NCI-H2081 treated with DMSO at 0.1 percent for 48 hours (cell line): ENCODE results near the gene UHRF1.
A peak's percentile ranks its signal among the peaks of the same experiment; 100 is the strongest.
"Not testable (repeated sequence)": the region's sequence is repeated elsewhere in the genome, so short reads cannot be mapped to it uniquely, and the experiment has no call there.

Experiments used
- DNase-seq: peaks from one replicate; lab custom pipeline; 2025; lab: John Stamatoyannopoulos, UW

UHRF1 gene

DNA sequence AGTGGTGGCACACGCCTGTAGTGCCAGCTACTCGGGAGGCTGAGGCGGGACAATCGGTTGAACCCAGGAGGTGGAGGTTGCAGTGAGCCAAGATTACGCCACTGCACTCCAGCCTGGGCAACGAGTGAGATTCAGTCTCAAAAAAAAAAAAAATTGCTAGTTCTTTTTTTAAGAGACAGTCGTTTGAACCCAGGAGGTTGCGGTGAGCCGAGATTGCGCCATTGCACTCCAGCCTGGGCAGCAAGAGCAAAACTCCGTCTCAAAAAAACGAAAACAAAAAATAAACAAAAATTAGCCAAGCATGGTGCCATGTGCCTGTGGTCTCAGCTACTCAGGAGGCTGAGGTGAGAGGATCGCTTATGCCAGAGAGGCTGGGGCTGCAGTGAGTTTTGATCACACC is 8.4 kb upstream of the UHRF1 start:
- DNase-seq, result not testable (repeated sequence)

DNA sequence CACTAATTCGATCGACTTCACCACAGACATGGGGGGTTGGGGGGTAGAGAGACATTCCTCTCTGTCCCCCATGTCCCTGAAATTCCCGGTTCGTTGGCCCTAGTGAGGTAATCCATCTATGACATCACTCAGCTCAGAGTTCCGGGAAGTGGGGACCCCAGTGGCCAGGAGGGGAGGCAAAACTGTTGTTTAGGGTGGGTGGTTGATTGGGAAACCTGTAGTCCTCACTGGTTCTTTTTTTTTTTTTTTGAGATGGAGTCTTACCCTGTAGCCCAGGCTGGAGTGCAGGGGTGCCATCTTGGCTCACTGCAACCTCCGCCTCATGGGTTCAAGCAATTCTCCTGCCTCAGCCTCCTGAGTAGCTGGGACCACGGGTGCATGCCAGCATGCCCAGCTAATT is 6.5 kb upstream of the UHRF1 start, which contains the start of gene ARRDC5:
Gene ARRDC5, minus strand, starts transcription at position 101 of the 400 bp plus-strand sequence. Its CDS starts 71 bp downstream, at position 30.
- DNase-seq, result no peak

DNA sequence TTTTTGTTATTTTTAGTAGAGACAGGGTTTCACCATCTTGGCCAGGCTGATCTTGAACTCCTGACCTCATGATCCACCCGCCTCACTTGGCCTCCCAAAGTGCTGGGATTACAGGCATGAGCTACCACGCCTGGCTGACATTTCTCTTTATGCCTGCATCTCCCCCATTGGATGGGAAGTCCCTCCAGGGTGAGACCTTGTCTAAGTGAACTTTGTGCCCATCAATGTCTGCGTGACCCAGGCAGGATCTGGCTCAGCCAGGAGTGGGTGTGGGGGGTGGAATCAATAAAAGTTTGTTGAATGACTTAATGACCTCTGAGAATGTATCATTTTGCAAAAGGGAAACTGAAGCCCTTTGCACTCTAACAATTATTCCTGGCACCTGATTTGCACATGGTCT is 4.8 kb upstream of the UHRF1 start:
- DNase-seq, result no peak

DNA sequence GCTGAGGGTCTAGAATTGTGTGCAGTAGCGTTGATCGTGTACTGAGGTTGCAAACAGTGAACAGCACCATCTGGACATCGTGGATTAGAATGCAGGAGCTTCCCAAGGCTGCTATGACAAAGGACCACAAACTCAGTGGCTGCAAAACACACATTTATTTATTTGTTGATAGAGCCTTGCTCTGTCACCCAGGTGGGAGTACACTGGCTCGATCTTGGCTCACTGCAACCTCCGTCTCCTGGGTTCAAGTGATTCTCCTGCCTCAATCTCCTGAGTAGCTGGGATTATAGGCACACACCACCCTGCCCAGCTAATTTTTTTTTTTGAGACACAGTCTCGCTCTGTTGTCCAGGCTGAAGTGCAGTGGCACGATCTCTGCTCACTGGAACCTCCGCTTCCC is 2.3 kb upstream of the UHRF1 start:
- DNase-seq, result no peak

DNA sequence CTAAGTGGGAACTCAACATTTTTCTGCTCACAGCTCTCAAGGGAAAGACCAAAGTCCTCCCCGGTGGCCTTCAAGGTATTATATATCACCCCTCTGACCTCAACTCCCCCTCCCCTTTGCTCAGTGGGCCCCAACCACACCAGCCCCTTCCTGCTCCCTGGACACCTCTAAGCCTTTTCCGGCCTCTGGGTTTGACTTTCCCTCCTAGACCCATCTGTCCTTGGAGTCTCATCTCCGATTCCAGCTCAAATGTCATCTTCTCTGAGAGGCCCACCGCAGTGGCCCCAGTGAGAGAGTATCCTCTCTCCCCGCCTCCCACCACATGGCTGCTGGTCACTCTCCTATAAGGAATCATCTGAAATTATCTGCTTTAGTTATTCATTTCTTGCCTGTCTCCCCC is 941 bp upstream of the UHRF1 start:
- DNase-seq, result no peak

DNA sequence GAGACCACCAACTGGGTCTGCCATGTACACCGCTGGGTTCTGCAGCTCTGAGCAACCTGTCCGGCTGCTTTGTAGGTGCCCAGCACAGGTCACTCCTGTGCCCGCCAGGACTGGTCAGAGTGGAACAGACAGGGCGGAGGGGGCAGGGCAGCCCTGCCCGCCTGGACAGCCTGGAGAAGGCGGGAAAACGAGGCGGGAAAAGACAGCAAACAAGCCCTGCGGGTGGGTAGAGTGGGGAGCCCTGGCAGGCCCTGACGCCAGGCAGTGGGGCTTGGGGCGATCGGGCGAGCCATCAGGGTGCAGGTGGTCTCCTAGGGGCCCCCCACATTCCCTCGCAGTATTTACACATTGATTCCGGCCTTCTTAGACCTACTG is 533 bp upstream of the UHRF1 start:
- no peak for DNase-seq

DNA sequence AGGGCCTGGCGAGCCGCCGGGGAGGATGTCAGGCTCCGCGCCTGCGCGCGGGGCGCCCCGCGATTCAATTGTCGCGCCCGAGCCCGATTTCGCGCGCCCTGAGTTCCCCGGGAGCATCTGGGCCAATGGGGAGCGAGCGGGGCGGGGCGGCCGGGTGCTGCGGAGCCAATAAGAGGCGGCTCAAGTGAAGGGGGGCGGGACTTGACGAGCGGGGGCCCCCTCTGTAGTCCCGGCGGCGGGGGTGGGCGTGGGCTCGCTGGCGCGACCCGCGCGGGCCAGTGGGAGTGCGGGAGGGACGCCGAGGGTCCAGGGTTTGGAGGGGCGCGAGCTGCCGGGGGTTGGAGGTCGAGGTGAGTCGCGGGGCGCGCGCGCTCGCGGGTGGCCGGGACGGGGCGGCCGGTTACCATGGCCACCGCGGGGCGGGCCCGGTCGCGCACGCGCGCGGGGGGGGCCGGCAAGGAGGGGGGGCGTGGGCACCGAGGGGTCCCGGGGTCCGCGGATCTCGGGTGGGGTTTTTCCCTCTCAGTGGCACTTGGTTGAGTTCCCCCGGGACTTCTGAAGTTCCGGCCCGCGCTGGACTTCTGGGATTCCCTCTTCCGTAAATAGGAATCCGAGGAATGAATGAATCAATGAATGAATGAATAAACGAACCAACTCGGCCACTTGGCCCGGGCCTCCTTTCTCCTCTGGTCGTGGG is 744 bp downstream of the UHRF1 start:
- DNase-seq, result peak; percentile 57

DNA sequence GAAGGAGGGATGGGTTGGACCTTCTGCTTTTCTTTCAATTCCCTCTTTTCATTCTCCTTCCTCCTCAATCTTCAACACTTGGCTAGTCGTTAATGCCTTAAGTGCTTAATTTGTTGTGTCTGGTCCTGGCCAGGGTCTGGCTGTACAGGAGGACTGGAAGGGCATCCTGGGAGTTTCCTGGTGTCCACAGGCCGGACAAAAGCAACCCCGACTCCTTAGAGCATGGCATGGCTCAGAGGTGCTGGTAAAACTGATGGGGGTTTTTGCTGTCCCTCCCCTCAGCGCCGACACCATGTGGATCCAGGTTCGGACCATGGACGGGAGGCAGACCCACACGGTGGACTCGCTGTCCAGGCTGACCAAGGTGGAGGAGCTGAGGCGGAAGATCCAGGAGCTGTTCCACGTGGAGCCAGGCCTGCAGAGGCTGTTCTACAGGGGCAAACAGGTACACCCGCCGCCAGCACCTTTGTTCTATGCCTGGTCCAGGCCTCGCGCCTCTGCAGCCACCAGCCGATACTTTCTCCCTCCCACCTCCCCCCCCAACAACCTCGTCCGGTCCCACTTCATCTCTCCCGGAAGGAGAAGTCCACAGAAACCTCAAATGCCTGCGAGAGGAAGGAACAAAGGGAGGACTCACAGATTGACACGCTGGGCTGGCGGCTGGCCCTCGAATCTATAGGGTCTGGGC is 1.4 kb downstream of the UHRF1 start:
- no peak for DNase-seq

DNA sequence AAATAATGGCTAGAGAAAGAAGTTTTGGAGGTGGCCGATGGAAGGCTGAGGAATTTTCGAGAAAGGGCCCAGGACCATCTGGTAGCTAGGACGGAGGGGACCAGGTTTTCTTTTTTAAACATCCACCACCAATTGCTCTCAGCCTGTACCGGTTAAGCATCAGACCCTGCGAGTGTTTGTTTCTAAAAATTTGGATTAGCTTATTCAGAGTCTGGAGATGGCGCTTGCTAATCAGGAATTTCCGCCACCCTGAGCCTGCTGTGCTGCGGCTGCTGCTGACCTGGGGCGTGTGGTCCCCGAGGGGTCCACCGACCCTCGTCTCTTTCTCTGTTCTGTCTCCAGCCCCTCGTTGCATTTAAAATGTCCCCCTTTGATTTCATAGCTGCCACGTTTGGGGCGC is 2.0 kb downstream of the UHRF1 start:
- no peak for DNase-seq

DNA sequence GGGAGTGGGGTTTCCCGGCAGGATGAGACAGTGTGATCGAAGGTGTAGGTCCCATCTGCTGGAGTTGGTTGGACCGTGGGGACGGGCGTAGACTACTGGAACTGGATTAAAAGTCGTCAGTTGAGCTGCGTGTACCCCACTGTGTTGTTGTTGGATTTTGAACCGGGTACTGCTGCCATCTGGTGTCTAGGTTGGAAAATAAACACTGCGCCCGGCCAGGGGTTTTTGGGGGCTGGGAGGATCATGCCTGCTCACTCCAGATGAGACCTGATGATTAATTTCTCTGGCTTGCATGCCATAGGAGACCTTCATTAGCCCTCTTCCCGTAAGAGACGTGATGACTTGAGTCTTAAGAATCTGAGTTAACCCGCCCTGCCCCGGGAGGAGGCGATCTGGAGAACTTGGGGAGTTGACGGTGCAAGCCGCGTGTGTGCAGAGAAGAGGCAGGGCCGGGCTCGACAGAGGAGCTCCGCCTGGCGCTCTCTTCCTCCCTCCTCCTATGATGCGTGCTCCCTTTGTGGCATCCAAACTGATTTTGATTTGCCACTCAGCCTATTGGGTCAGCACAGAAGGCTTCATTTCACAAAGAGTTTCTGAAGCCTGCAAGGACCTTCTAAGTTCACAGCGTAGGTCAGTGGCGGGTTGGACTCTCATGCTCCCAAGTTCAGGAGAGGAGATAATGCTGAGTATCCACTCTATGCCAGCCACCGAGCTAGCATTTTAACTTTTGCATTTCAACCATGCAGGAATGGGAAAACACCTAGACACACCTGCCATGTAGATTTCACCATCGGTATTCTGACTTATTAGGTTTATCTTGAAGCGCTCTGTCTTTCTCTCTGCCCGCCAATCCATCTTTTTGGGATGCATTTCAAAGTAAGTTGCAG is 2.7 kb downstream of the UHRF1 start:
- peak; percentile 13 for DNase-seq

DNA sequence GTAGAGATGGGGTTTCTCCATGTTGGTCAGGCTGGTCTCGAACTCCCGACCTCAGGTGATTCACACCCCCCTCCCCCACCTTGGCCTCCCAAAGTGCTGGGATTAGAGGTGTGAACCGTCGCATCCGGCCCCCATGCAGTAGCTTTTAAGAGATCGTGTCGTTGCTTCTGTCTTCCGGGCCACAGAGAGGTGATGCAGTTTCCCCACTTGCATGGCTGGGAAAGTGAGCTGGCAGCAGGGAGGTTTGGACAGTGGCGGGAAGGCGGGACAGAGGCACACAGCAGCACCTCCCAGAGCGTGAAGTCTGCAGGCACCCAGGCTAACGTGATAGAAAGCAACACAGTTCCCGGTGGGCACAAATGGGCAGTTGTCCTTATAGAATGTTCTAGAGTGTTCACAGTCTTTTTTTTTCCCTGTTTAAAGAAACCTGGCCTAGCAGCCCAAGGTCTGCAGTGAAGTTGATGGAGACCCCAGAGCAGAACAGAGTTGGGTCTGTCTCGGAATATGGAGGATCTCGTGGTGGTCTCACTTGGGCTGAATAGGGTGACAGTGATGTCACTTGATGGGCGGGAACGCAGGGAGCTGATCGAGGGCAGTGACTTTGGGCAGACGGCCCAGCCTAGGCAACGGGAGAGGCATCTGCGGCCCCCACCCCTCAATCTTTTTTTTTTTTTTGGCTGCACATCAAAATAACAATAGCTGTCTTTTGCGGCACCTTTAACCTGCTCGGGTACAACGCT is 4.9 kb downstream of the UHRF1 start:
- DNase-seq, result no peak

DNA sequence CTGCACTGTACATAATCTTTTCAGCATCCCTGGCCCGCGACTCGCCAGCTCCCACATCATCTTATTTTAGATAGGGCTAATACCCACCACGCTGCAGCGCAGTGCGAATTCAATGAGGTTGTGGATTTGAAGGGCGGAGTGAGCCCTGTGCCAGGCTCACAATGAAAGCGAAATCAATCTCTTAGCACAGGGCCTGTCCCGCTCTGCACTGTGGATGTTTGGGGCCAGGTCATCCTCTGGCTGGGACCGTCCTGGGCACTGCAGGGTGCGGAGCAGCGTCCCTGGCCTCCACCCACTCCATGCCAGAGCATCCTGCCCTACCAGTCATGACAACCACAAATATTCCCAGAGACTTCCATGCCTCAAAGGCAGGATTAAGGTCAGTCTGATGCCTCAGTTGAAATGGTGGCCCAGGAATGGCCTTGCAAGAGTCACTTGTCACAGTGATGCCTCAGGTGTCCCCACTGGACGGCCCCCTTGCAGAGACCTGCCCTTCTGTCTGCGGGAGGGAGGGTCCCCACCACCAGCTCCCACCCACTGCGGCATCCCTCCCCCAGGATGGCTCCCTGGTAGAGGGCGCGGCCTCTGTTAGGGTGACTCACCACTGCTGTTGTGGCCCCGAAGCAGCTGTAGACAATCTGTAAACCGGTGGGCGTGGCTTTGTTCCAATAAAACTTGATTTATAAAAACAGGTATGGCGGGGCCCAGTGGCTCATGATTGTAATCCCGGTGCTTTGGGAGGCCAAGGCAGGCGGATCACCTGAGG is 5.6 kb downstream of the UHRF1 start:
- no peak for DNase-seq

DNA sequence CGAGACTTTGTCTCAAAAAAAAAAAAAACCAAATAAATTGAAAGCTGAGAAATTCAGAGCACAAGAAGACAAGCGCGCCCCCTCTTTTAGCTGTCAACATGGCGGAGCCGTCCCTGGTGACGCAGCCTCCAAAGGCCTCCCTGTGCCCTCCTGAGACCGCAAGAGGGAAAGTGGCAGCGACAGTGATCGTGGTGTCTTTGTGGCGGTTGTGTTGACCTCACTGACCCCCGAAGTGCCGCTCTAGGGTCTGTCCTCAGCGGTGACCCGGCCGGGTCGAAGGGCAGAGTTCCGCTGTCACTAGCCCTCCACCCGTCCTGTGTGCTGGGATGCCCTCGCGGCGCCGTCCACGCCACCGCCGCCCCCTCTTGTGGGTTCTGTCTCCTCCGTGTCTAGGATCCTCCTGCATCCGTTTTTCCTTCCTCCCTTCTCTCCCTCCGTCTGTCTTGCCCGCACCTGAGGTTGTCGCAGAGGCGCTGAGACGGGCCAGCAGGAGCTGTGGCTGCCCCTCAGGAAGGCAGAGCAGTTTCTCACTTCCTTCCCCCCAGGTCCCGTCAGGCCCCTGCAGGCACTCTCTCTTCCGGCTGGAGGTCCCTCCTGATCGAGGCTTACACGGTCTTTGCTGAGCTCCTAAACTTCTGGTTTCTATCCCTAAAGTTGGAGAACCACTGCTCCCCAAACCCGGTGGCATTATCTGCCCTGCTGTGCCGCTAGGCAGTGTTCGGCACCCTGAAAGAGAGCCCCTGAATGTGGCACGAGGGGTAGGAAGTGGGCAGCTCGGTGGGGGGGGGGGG is 7.2 kb downstream of the UHRF1 start:
- no peak for DNase-seq

DNA sequence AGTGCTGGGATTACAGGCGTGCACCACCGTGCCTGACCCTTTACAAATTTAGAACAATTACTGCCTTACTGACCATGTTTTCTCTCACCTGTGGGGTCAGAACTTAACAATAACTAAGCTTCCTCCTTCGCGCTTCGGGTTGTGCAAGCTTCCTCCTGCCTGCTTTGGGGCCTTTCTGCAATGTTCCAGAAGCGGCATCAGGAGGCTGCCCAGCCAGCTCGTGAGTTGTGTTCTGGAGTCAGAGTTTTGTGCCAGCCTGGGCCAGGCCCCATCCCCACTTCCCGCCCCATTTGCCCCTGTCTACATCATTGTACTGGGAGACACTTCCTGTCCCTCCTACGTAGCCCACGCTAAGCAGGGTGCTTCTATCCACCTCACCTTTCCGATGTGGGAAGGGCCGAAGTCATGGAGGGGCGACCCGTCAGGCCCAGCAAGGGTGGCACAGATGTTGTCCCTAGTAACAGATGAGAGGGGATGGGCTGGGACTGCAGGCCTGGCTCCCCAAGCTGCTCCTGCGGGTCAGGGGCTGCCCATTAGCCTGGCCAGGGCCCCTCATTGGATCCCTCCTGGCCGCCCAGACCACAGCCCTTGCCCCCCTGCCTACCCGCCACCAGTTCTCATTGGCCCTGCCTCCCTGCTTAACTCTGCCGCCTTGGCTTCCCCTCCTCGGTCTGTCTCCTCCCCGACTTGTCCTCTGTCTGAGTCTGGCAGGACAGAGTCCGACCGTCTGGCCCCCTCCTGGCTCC is 13.4 kb downstream of the UHRF1 start:
- DNase-seq, result no peak

DNA sequence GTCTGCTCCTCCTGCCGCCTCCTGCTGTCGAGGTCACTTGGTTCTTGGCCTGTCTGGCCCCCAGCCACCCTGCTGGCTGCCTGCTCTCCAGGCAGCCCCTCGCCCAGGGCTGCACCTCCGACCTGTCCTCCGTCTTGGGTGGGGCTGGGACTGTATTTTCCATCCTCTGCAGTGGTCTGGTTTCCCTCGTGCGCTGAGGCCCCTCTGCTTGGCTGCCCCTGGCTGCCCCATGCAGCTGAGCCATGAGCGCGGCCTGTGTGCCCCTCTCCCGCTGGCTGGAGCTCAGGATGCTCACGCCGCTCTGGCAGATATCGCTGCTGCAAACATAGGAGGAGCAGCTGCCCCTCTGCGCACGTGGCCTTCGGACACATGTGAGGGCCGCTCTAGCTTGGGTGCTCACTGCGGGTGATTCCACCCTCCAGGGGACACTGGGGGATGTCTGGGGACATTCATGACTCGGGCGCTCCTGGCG is 14.0 kb downstream of the UHRF1 start:
- no peak for DNase-seq

DNA sequence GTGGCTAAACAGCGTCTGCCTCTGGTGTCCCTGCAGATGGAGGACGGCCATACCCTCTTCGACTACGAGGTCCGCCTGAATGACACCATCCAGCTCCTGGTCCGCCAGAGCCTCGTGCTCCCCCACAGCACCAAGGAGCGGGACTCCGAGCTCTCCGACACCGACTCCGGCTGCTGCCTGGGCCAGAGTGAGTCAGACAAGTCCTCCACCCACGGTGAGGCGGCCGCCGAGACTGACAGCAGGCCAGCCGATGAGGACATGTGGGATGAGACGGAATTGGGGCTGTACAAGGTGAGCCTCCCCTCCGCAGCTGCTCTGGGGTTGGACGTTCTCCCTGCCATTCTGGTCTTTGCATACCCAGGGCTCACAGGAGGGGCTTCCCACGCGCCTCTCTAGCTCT is 19.9 kb downstream of the UHRF1 start:
- no peak for DNase-seq

DNA sequence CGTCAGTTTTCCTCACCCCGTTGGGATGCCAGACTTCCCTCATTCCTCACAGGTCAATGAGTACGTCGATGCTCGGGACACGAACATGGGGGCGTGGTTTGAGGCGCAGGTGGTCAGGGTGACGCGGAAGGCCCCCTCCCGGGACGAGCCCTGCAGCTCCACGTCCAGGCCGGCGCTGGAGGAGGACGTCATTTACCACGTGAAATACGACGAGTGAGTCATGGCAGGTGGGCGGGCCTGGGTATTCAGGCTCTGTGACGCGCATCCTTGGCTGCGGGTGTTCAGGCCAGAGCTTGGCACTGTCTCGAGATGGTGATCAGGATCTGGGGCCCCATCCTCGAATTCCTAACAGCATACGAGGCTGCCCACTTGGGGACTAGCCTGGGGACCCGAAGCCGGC is 21.4 kb downstream of the UHRF1 start:
- no peak for DNase-seq

DNA sequence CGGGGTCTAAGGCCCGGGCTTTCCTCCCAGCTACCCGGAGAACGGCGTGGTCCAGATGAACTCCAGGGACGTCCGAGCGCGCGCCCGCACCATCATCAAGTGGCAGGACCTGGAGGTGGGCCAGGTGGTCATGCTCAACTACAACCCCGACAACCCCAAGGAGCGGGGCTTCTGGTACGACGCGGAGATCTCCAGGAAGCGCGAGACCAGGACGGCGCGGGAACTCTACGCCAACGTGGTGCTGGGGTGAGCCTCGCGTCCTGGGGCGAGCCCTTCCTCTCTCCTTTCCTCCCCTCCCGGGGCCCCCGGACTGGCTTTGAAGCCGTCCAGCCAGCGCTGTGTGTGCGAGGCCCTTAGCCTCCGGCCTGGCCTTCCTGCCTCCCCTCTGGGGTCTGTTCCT is 23.4 kb downstream of the UHRF1 start:
- DNase-seq, result no peak

DNA sequence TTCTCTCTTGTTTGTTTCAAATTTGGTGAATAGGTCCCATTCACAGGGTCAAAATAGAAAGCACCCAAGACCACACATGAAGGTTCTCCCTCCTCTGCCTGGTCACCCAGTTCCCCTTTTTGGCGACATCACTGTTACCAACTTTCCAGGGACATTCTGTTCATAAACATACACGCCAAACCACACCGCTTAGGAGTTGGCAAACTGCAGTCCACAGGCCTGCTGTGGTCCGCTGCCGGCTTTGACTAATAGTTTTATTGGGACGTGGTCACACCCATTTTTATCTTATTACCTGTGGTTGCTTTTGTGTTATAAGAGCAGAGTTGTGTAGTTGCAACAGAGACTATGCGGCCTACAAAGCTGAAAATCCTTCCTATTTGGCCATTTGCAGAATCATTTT is 24.2 kb downstream of the UHRF1 start:
- no peak for DNase-seq

DNA sequence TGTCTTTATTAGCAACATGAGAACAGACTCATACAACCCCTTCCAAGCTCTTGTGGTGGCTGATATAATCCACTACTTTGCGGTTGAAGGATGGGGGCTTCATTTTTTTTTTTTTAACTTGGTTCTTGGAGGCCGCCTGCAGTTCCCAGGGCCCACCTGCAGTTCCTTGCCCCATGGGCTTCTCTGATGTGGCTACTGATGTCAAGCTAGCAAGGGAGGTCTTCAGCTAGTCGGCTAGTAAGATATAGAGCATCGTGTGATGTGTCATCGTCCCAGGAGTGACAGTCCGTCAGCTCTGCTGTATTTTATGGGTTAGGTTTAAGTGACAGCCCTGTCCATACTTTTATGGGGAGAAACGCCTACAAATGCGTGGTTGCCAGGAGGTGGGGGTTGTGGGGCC is 26.1 kb downstream of the UHRF1 start:
- no peak for DNase-seq
